ENCODE data around the gene CSAD. TPM values are rescaled to one million over a fixed set of nuclear protein-coding genes. Genes with fewer than 3 reads are reported as not detected.
"Not testable (repeated sequence)": the region's sequence is repeated elsewhere in the genome, so short reads cannot be mapped to it uniquely, and the experiment has no call there.

The CSAD gene
- total and polyA plus RNA-seq, 8 donors = 33.1 to 109 (median 93.3) TPM

GRCh38 chr12:53115891-53116648 is 64.7 kb downstream of the CSAD start:
- intact Hi-C loops (cut with DNase I) = no loop called here
- H3K27ac ChIP-seq = no peak overlapping the region
- H3K4me3 ChIP-seq = no peak overlapping the region
- no peaks in the 10 kb centered on the region for H3K27me3 ChIP-seq
- H3K4me1 ChIP-seq = no peaks in the 10 kb centered on the region
- no peaks in the 10 kb centered on the region for H3K9me3 ChIP-seq
- no peaks in the 10 kb centered on the region for H3K36me3 ChIP-seq
- no peak for TF ChIP-seq CTCF (IDR thresholded peaks at IDR 0.05)
- ATAC-seq (no peak), DNase-seq (no peak)

- no peak overlapping the region for H3K4me3 ChIP-seq
- H3K27ac ChIP-seq = no peak overlapping the region
- no peaks in the 10 kb centered on the region for H3K4me1 ChIP-seq
- no peaks in the 10 kb centered on the region for H3K36me3 ChIP-seq
- intact Hi-C loops (cut with DNase I) = no loop called here
- DNase-seq = peak in 1 of 4 donors; percentile 76
- H3K9me3 ChIP-seq = no peaks in the 10 kb centered on the region
- TF ChIP-seq CTCF (IDR thresholded peaks at IDR 0.05) = no peak
- ATAC-seq = no peak
- H3K27me3 ChIP-seq = no peaks in the 10 kb centered on the region
Measured at GRCh38 chr12:53115112-53115890, 65.4 kb downstream of the CSAD start.

GRCh38 chr12:53113951-53114350 is 66.8 kb downstream of the CSAD start:
- ATAC-seq (no peak), DNase-seq (no peak)
- Histone ChIP-seq H3K36me3 (no peaks in the 10 kb centered on the region), H3K4me3 (no peak overlapping the region), H3K27me3 (no peaks in the 10 kb centered on the region), H3K4me1 (no peaks in the 10 kb centered on the region), H3K9me3 (no peaks in the 10 kb centered on the region), H3K27ac (no peak overlapping the region)
- TF ChIP-seq CTCF (IDR thresholded peaks at IDR 0.05) = no peak
- intact Hi-C loops (cut with DNase I) = no loop called here

GRCh38 chr12:53113136-53113705 is 67.5 kb downstream of the CSAD start:
- Histone ChIP-seq H3K27me3 (no peaks in the 10 kb centered on the region), H3K4me1 (no peaks in the 10 kb centered on the region), H3K4me3 (no peak overlapping the region), H3K27ac (no peak overlapping the region), H3K9me3 (no peaks in the 10 kb centered on the region), H3K36me3 (no peaks in the 10 kb centered on the region)
- no peak for ATAC-seq
- DNase-seq = no peak
- no peak for TF ChIP-seq CTCF (IDR thresholded peaks at IDR 0.05)
- intact Hi-C loops (cut with DNase I) = no loop called here

GRCh38 chr12:53112431-53112830 is 68.3 kb downstream of the CSAD start:
- H3K27me3 ChIP-seq; intact Hi-C loops (cut with DNase I): not testable (repeated sequence)

More at GRCh38 chr12:53112431-53112830, 68.3 kb downstream of the CSAD start:
- DNase-seq, H3K27ac ChIP-seq, H3K9me3 ChIP-seq, H3K4me1 ChIP-seq, H3K36me3 ChIP-seq, H3K4me3 ChIP-seq, ATAC-seq: not testable (repeated sequence)

Other genes with a start within 250 kb of the CSAD start
- 100 to 1,000 TPM; 447 to 667 TPM for gene KRT18, start 231.8 kb downstream of the CSAD start, total RNA-seq
- 100 to 1,000 TPM; 104 to 155 (median 118) TPM for gene KRT18, start 231.8 kb downstream of the CSAD start, polyA plus RNA-seq (ENCODE audit: insufficient read length in 6 of 6)
- gene EIF4B, start 174.5 kb downstream of the CSAD start, total RNA-seq = 100 to 1,000 TPM; 326 to 378 TPM
- 100 to 1,000 TPM; 447 to 581 (median 554) TPM for gene EIF4B, start 174.5 kb downstream of the CSAD start, polyA plus RNA-seq (ENCODE audit: insufficient read length in 6 of 6)
- 100 to 1,000 TPM; 112 to 129 TPM for gene TNS2, start 130.9 kb downstream of the CSAD start, total RNA-seq
- 100 to 1,000 TPM; 101 to 164 (median 117) TPM for gene TNS2, start 130.9 kb downstream of the CSAD start, polyA plus RNA-seq (ENCODE audit: insufficient read length in 6 of 6)
- gene SPRYD3, start 101.5 kb downstream of the CSAD start, total RNA-seq = 10 to 100 TPM; 36.4 to 41.4 TPM
- 10 to 100 TPM; 14.2 to 19.3 (median 17.0) TPM for gene SPRYD3, start 101.5 kb downstream of the CSAD start, polyA plus RNA-seq (ENCODE audit: insufficient read length in 6 of 6)
- gene IGFBP6, start 83.3 kb downstream of the CSAD start, total RNA-seq = 10 to 100 TPM; 25.4 to 29.1 TPM
- 10 to 100 TPM; 15.4 to 23.8 (median 22.2) TPM for gene IGFBP6, start 83.3 kb downstream of the CSAD start, polyA plus RNA-seq (ENCODE audit: insufficient read length in 6 of 6)
- gene SOAT2, start 77.4 kb downstream of the CSAD start, total RNA-seq = not detected
- gene SOAT2, start 77.4 kb downstream of the CSAD start, polyA plus RNA-seq (ENCODE audit: insufficient read length in 6 of 6) = under 1 TPM; 0.13 to 0.42 (median 0.19) TPM
- 10 to 100 TPM; 34.6 to 39.2 TPM for gene ZNF740, start 203 bp downstream of the CSAD start, total RNA-seq
- gene ZNF740, start 203 bp downstream of the CSAD start, polyA plus RNA-seq (ENCODE audit: insufficient read length in 6 of 6) = 10 to 100 TPM; 59.2 to 67.4 (median 65.2) TPM
- 10 to 100 TPM in 1 of 2 donors, 1 to 10 TPM in 1; 3.8 to 10.9 TPM for gene ITGB7, start 26.3 kb upstream of the CSAD start, total RNA-seq
- 1 to 10 TPM; 1.1 to 2.8 (median 1.7) TPM for gene ITGB7, start 26.3 kb upstream of the CSAD start, polyA plus RNA-seq (ENCODE audit: insufficient read length in 6 of 6)
- gene RARG, start 51.3 kb upstream of the CSAD start, total RNA-seq = 10 to 100 TPM; 38.2 to 38.6 TPM
- 10 to 100 TPM; 43.1 to 62.5 (median 47.7) TPM for gene RARG, start 51.3 kb upstream of the CSAD start, polyA plus RNA-seq (ENCODE audit: insufficient read length in 6 of 6)
- 1 to 10 TPM; 2.8 to 4.1 TPM for gene ESPL1, start 87.4 kb upstream of the CSAD start, total RNA-seq
- 10 to 100 TPM in 5 of 6 donors, 1 to 10 TPM in 1; 8.6 to 21.7 (median 12.9) TPM for gene ESPL1, start 87.4 kb upstream of the CSAD start, polyA plus RNA-seq (ENCODE audit: insufficient read length in 6 of 6)
- gene PFDN5, start 114.6 kb upstream of the CSAD start, total RNA-seq = 100 to 1,000 TPM; 321 to 370 TPM
- gene PFDN5, start 114.6 kb upstream of the CSAD start, polyA plus RNA-seq (ENCODE audit: insufficient read length in 6 of 6) = 100 to 1,000 TPM; 651 to 800 (median 738) TPM
- gene MYG1, start 118.8 kb upstream of the CSAD start, total RNA-seq = 10 to 100 TPM; 27.7 to 45.2 TPM
- 10 to 100 TPM; 40.2 to 51.0 (median 48.5) TPM for gene MYG1, start 118.8 kb upstream of the CSAD start, polyA plus RNA-seq (ENCODE audit: insufficient read length in 6 of 6)
- gene AAAS, start 140.7 kb upstream of the CSAD start, total RNA-seq = 10 to 100 TPM; 44.0 to 51.2 TPM
- 10 to 100 TPM; 71.8 to 87.9 (median 79.6) TPM for gene AAAS, start 140.7 kb upstream of the CSAD start, polyA plus RNA-seq (ENCODE audit: insufficient read length in 6 of 6)
- under 1 TPM in 1 of 2 donors, not detected in 1; 0.64 TPM for gene SP7, start 155.4 kb upstream of the CSAD start, total RNA-seq
- under 1 TPM; 0.11 to 0.31 (median 0.15) TPM for gene SP7, start 155.4 kb upstream of the CSAD start, polyA plus RNA-seq (ENCODE audit: insufficient read length in 6 of 6)
- 10 to 100 TPM; 69.5 to 78.0 TPM for gene SP1, start 199.3 kb upstream of the CSAD start, total RNA-seq
- gene SP1, start 199.3 kb upstream of the CSAD start, polyA plus RNA-seq (ENCODE audit: insufficient read length in 6 of 6) = 10 to 100 TPM; 74.1 to 82.0 (median 79.7) TPM
- gene AMHR2, start 242.9 kb upstream of the CSAD start, total RNA-seq = under 1 TPM in 1 of 2 donors, not detected in 1; 0.18 TPM
- 1 to 10 TPM; 1.7 to 3.7 (median 3.4) TPM for gene AMHR2, start 242.9 kb upstream of the CSAD start, polyA plus RNA-seq (ENCODE audit: insufficient read length in 6 of 6)